Measurements from ENCODE around the gene KRTAP5-6.

Gene KRTAP5-6

GRCh38 chr11:1703146-1703545 is 6.2 kb downstream of the KRTAP5-6 start:
- no peak for DNase-seq

- peak; percentile 63 for DNase-seq
These were observed 8.4 kb downstream of the KRTAP5-6 start for GRCh38 chr11:1705126-1706052.

GRCh38 chr11:1706634-1707400 is 9.8 kb downstream of the KRTAP5-6 start:
- peak; percentile 65 for DNase-seq

GRCh38 chr11:1707751-1708150 is 10.8 kb downstream of the KRTAP5-6 start:
- DNase-seq, result no peak

- DNase-seq, result no peak
These were observed 11.7 kb downstream of the KRTAP5-6 start for GRCh38 chr11:1708716-1709115.

GRCh38 chr11:1714908-1715885 is 18.2 kb downstream of the KRTAP5-6 start:
- no peak for DNase-seq

GRCh38 chr11:1717745-1718144 is 20.8 kb downstream of the KRTAP5-6 start:
- no peak for DNase-seq

- no peak for DNase-seq
These were observed 21.3 kb downstream of the KRTAP5-6 start for GRCh38 chr11:1718326-1718725.

GRCh38 chr11:1719781-1720180 is 22.8 kb downstream of the KRTAP5-6 start:
- DNase-seq, result no peak

GRCh38 chr11:1727096-1727690 is 30.2 kb downstream of the KRTAP5-6 start:
- DNase-seq, result no peak

GRCh38 chr11:1727861-1728260 is 30.9 kb downstream of the KRTAP5-6 start:
- DNase-seq, result no peak

- no peak for DNase-seq
These were observed 31.3 kb downstream of the KRTAP5-6 start for GRCh38 chr11:1728301-1728700.

GRCh38 chr11:1728931-1729691 is 32.1 kb downstream of the KRTAP5-6 start:
- no peak for DNase-seq

GRCh38 chr11:1729692-1730011 is 32.7 kb downstream of the KRTAP5-6 start:
- DNase-seq, result no peak

- no peak for DNase-seq
These were observed 33.1 kb downstream of the KRTAP5-6 start for GRCh38 chr11:1730059-1730629.

- DNase-seq, result no peak
These were observed 34.6 kb downstream of the KRTAP5-6 start for GRCh38 chr11:1731451-1732059.

- DNase-seq, result no peak
These were observed 35.5 kb downstream of the KRTAP5-6 start for GRCh38 chr11:1732418-1733008.

- no peak for DNase-seq
These were observed 36.2 kb downstream of the KRTAP5-6 start for GRCh38 chr11:1733009-1733715.

- no peak for DNase-seq
These were observed 37.0 kb downstream of the KRTAP5-6 start for GRCh38 chr11:1733716-1734640.

Measured in hematopoietic multipotent progenitor cell treated with erythropoietin and hydrocortisone succinate and interleukin-3 and kit ligand, for 4 days (in vitro differentiated cells).